ENCODE results near the gene NXN. TPM values are rescaled to one million over a fixed set of nuclear protein-coding genes. Genes with fewer than 3 reads are reported as not detected.

The NXN gene
- total RNA-seq, 2 donors from 2014 or later: 24.4 TPM

DNA sequence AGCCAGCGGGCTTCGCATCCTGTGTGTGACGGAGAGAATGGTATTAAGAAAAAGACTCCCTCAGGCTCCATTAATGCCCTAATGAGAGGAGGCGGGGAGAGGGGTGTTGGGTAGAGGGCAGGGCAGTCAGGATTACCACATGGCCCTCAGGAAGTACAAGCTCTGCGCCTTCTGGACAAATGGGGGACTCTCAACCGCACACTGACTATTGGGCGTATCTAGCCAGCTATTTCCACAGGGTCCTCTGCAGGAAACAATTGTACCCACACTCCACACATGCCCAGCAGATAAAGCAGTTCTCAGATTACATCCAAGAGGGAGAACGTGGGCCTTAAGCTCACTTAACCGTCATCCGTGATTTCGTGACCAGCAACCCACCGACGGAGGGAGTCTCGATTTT lies 14.7 kb downstream of the NXN start:
- no peaks in the 10 kb centered on the region for H3K36me3 ChIP-seq (replicated peaks in 1 of 2; ENCODE audit: insufficient read depth in 1 of 2, low read depth in 2 of 2)
- intact Hi-C loops (cut with DNase I): no loop called here
- H3K4me3 ChIP-seq: no peak overlapping the region
- H3K4me1 ChIP-seq: no peaks in the 10 kb centered on the region
- no peaks in the 10 kb centered on the region for H3K27me3 ChIP-seq
- no peak for DNase-seq
- no peak for ATAC-seq
- no peak overlapping the region for H3K27ac ChIP-seq
- 62 to 77% methylated on average over 14 of the region's 14 CpGs for WGBS, 2 donors
- TF ChIP-seq, protein P1, sequence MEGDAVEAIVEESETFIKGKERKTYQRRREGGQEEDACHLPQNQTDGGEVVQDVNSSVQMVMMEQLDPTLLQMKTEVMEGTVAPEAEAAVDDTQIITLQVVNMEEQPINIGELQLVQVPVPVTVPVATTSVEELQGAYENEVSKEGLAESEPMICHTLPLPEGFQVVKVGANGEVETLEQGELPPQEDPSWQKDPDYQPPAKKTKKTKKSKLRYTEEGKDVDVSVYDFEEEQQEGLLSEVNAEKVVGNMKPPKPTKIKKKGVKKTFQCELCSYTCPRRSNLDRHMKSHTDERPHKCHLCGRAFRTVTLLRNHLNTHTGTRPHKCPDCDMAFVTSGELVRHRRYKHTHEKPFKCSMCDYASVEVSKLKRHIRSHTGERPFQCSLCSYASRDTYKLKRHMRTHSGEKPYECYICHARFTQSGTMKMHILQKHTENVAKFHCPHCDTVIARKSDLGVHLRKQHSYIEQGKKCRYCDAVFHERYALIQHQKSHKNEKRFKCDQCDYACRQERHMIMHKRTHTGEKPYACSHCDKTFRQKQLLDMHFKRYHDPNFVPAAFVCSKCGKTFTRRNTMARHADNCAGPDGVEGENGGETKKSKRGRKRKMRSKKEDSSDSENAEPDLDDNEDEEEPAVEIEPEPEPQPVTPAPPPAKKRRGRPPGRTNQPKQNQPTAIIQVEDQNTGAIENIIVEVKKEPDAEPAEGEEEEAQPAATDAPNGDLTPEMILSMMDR (IDR thresholded peaks at IDR 0.05): no peak
- TF ChIP-seq POLR2A (IDR thresholded peaks at IDR 0.05): no peak
- H3K9me3 ChIP-seq: no peaks in the 10 kb centered on the region

DNA sequence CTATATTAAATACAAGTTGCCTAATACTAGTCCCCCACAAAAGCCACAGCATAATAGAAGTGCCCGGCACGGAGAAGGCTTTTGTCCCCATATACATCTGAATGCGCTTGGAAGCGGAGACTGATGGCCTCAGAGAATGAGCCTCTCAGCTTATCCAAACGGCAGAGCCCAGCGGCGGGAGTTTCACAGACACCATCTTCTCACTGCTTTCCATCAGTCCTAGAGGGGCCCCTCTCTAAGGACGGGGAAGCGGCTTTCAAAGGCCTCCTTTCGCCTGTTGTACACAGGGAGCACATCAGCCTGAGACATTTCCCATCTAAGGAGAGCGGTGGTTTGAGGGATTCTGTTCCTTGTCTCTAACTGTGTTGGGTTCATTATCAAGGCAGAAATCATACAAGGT lies 16.9 kb downstream of the NXN start:
- H3K27ac ChIP-seq: no peak overlapping the region
- 84 to 92% methylated on average over 11 of the region's 11 CpGs for WGBS, 2 donors

DNA sequence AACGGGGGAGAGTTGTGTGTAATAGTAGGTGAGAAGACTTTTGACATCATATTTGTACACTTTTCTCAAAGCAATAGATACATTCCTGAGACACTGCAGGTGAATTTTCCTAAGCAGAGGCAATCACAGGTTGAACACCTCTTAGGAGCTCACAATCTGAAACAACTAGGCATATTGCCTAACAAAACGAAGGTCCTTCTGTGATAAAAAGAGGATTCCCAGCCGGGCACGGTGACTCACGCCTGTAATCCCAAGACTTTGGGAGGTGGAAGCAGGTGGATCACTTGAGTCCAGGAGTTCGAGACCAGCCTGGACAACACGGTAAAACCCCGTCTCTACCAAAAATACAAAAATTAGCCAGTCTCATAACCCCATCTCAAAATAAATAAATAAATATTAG lies 17.4 kb downstream of the NXN start:
- no peaks in the 10 kb centered on the region for H3K36me3 ChIP-seq (replicated peaks in 1 of 2; ENCODE audit: insufficient read depth in 1 of 2, low read depth in 2 of 2)
- TF ChIP-seq POLR2A (IDR thresholded peaks at IDR 0.05): no peak
- TF ChIP-seq, protein P1 (IDR thresholded peaks at IDR 0.05): no peak
- no peak for ATAC-seq
- H3K27ac ChIP-seq: no peak overlapping the region
- intact Hi-C loops (cut with DNase I): no loop called here
- H3K27me3 ChIP-seq: no peaks in the 10 kb centered on the region
- WGBS, 2 donors: 65 to 73% methylated on average over 8 of the region's 8 CpGs
- no peaks in the 10 kb centered on the region for H3K9me3 ChIP-seq
- no peak for DNase-seq
- no peaks in the 10 kb centered on the region for H3K4me1 ChIP-seq
- no peak overlapping the region for H3K4me3 ChIP-seq

More for the DNA sequence above, 16.9 kb downstream of the NXN start:
- Histone ChIP-seq H3K4me3 (no peak overlapping the region), H3K4me1 (no peaks in the 10 kb centered on the region), H3K27me3 (no peaks in the 10 kb centered on the region), H3K9me3 (no peaks in the 10 kb centered on the region), H3K36me3 (replicated peaks in 1 of 2; ENCODE audit: insufficient read depth in 1 of 2, low read depth in 2 of 2) (no peaks in the 10 kb centered on the region)
- intact Hi-C loops (cut with DNase I): no loop called here
- DNase-seq (no peak), ATAC-seq (no peak)
- TF ChIP-seq, protein P1 (IDR thresholded peaks at IDR 0.05): no peak
- TF ChIP-seq POLR2A (IDR thresholded peaks at IDR 0.05): no peak

DNA sequence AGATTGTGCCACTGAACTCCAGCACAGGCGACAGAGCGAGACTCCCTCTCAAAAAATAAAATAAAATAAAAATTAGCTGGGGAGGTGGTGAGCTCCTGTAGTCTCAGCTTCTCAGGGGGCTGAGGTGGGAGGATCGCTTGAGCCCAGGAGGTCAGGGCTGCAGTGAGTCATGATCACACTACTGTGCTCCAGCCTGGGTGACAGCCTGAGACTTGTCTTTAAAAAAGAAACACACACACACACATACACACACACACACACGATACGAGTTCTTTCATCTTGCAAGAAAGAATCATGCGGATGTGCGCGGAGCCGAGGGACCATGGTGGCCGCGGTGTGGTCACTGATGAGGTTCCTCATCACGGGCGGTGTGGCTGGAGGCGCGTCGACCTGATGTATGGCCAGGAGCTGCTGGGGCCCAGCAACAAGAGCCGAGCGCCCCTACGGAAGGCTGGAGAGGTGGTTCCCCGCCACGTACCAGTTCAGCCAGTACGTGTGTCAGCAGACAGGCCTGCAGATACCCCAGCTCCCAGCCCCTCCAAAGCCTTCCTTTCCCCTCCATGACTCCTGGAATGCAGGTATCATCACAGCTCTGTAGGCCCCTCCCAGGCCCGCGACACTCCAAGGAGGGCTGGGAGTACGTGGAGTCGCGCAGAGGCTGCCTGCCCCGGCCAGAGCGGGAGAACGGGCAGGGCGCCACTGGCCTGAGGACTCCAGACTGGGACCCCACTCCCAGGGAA lies 20.7 kb downstream of the NXN start:
- WGBS, 2 donors: 91% methylated on average over 28 to 30 of the region's 31 CpGs
- no peaks in the 10 kb centered on the region for H3K36me3 ChIP-seq (replicated peaks in 1 of 2; ENCODE audit: insufficient read depth in 1 of 2, low read depth in 2 of 2)
- no peak overlapping the region for H3K27ac ChIP-seq
- no peaks in the 10 kb centered on the region for H3K27me3 ChIP-seq
- DNase-seq (no peak), ATAC-seq (no peak)
- H3K9me3 ChIP-seq: no peaks in the 10 kb centered on the region
- no peak for TF ChIP-seq POLR2A (IDR thresholded peaks at IDR 0.05)
- TF ChIP-seq, protein P1 (IDR thresholded peaks at IDR 0.05): no peak
- no peaks in the 10 kb centered on the region for H3K4me1 ChIP-seq
- no peak overlapping the region for H3K4me3 ChIP-seq
- intact Hi-C loops (cut with DNase I): no loop called here

DNA sequence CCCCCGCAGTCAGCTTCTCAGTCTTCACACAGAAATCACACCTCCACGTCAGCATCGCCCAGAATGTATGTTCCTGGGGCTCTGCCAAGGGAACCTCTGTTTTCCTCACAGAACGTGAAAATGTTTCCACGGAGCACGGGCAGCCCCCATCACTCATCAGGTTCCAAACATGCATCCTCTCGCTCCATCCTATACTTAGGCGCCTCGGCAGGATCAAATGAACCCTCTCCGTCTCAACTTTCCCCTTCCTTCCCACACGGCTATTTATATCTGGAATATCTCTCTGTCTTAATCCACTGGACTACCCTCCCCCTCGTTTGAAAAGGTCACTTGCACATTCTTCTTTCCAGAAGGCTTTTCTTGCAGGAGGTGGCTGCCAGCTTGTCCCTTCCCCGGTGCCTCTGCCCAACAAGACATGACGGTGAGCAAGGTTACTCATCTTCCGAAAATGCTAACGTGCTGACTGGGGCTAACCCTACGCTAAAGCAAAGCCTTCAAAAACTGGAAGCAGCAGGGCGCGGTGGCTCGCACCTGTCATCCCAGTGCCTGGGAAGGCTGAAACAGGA lies 21.6 kb downstream of the NXN start:
- intact Hi-C loops (cut with DNase I): no loop called here
- TF ChIP-seq POLR2A (IDR thresholded peaks at IDR 0.05): no peak
- TF ChIP-seq, protein P1 (IDR thresholded peaks at IDR 0.05): no peak
- WGBS, 2 donors: 81 to 84% methylated on average over 20 of the region's 20 CpGs
- DNase-seq: no peak
- Histone ChIP-seq H3K4me3 (no peak overlapping the region), H3K4me1 (no peaks in the 10 kb centered on the region), H3K27ac (no peak overlapping the region), H3K27me3 (no peaks in the 10 kb centered on the region), H3K36me3 (replicated peaks in 1 of 2; ENCODE audit: insufficient read depth in 1 of 2, low read depth in 2 of 2) (no peaks in the 10 kb centered on the region), H3K9me3 (no peaks in the 10 kb centered on the region)
- no peak for ATAC-seq
